Measurements from ENCODE around the gene KAT5. TPM values are rescaled to one million over a fixed set of nuclear protein-coding genes. Genes with fewer than 3 reads are reported as not detected.
A peak's percentile ranks its signal among the peaks of the same experiment; 100 is the strongest.

KAT5 gene
- total and polyA plus RNA-seq, 10 of the 15 experiments (the other 5 are each of a cell fraction or from before 2014, with no cell fraction given) = 3.4 to 66.1 (median 46.3) TPM

- TF ChIP-seq, protein P1, sequence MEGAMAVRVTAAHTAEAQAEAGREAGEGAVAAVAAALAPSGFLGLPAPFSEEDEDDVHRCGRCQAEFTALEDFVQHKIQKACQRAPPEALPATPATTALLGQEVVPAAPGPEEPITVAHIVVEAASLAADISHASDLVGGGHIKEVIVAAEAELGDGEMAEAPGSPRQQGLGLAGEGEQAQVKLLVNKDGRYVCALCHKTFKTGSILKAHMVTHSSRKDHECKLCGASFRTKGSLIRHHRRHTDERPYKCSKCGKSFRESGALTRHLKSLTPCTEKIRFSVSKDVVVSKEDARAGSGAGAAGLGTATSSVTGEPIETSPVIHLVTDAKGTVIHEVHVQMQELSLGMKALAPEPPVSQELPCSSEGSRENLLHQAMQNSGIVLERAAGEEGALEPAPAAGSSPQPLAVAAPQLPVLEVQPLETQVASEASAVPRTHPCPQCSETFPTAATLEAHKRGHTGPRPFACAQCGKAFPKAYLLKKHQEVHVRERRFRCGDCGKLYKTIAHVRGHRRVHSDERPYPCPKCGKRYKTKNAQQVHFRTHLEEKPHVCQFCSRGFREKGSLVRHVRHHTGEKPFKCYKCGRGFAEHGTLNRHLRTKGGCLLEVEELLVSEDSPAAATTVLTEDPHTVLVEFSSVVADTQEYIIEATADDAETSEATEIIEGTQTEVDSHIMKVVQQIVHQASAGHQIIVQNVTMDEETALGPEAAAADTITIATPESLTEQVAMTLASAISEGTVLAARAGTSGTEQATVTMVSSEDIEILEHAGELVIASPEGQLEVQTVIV (IDR thresholded peaks at IDR 0.05; ENCODE audit: borderline replicate concordance, partially characterized antibody) = peak; percentile 37
- TF ChIP-seq EZH2 (IDR thresholded peaks at IDR 0.05; ENCODE audit: borderline replicate concordance, control insufficient read depth, low read depth, low read length) (no peak), ZNF622 (IDR thresholded peaks at IDR 0.05) (no peak), NR2F1 (conservative IDR thresholded peaks at IDR 0.05) (peak; percentile 58; the same call in 1 of the 2 replicates), CBFB (IDR thresholded peaks at IDR 0.05; ENCODE audit: low read depth) (0 out of 2 replicates have a peak, but pooled peaks have one; percentile 33), PAX5 (IDR thresholded peaks at IDR 0.05; ENCODE audit: borderline replicate concordance, low read depth, low read length) (0 out of 2 replicates have a peak, but pooled peaks have one; percentile 23), FOXM1 (IDR thresholded peaks at IDR 0.05; ENCODE audit: low read depth, low read length) (no peak), MEF2A (IDR thresholded peaks at IDR 0.05; ENCODE audit: insufficient read depth, low read depth, low read length) (0 out of 2 replicates have a peak, but pooled peaks have one; percentile 20), ASH2L (IDR thresholded peaks at IDR 0.05; ENCODE audit: borderline replicate concordance, low read depth) (no peak), PAX8 (IDR thresholded peaks at IDR 0.05) (no peak), CHD2 (IDR thresholded peaks at IDR 0.05; ENCODE audit: borderline replicate concordance, low read depth, low read length) (peak; percentile 92), NFXL1 (IDR thresholded peaks at IDR 0.05; ENCODE audit: borderline replicate concordance) (0 out of 2 replicates have a peak, but pooled peaks have one; percentile 43), POU2F2 (IDR thresholded peaks at IDR 0.05; ENCODE audit: borderline replicate concordance, low read depth, low read length) (peak; percentile 73), MYB (IDR thresholded peaks at IDR 0.05; ENCODE audit: borderline replicate concordance, low read depth, low read length) (no peak), SMC3 (IDR thresholded peaks at IDR 0.05; ENCODE audit: borderline replicate concordance, low read length) (no peak), SKIL (IDR thresholded peaks at IDR 0.05; ENCODE audit: low read depth, poor library complexity, severe bottlenecking) (no peak), MAX (IDR thresholded peaks at IDR 0.05; ENCODE audit: low read depth, low read length) (peak; percentile 59; the same call in 1 of the 2 replicates)
- TF ChIP-seq, protein P2, sequence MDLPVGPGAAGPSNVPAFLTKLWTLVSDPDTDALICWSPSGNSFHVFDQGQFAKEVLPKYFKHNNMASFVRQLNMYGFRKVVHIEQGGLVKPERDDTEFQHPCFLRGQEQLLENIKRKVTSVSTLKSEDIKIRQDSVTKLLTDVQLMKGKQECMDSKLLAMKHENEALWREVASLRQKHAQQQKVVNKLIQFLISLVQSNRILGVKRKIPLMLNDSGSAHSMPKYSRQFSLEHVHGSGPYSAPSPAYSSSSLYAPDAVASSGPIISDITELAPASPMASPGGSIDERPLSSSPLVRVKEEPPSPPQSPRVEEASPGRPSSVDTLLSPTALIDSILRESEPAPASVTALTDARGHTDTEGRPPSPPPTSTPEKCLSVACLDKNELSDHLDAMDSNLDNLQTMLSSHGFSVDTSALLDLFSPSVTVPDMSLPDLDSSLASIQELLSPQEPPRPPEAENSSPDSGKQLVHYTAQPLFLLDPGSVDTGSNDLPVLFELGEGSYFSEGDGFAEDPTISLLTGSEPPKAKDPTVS (IDR thresholded peaks at IDR 0.05; ENCODE audit: low read depth, low read length) = no peak
These were observed 8.3 kb downstream of the KAT5 start, which contains the start of gene RNASEH2C (continued) for GRCh38 chr11:65720211-65720934.

Data from GM12878 (cell line).